NCI-H146 treated with DMSO at 0.1 percent for 48 hours (cell line): Measurements from ENCODE around the gene FBXL17.

ENCODE experiments used
- DNase-seq: peaks from one replicate; lab custom pipeline; 2025; ENCODE audit not compliant: unreplicated experiment; lab: John Stamatoyannopoulos, UW

FBXL17 gene

GRCh38 chr5:107925200-107925599 is 456.7 kb downstream of the FBXL17 start:
- no peak for DNase-seq

- no peak for DNase-seq
Observed at GRCh38 chr5:107919969-107920368, 461.9 kb downstream of the FBXL17 start.

- no peak for DNase-seq
Observed at GRCh38 chr5:107919361-107919760, 462.5 kb downstream of the FBXL17 start.

- DNase-seq = no peak
Observed at GRCh38 chr5:107917983-107918382, 463.9 kb downstream of the FBXL17 start.

GRCh38 chr5:107916731-107917725 is 464.9 kb downstream of the FBXL17 start:
- DNase-seq = no peak

- DNase-seq = no peak
Observed at GRCh38 chr5:107915176-107915812, 466.6 kb downstream of the FBXL17 start.

- DNase-seq = no peak
Observed at GRCh38 chr5:107913494-107913893, 468.4 kb downstream of the FBXL17 start.

- no peak for DNase-seq
Observed at GRCh38 chr5:107900721-107901120, 481.2 kb downstream of the FBXL17 start.

- no peak for DNase-seq
Observed at GRCh38 chr5:107894361-107894760, 487.5 kb downstream of the FBXL17 start.

GRCh38 chr5:107893642-107894041 is 488.3 kb downstream of the FBXL17 start:
- DNase-seq = no peak

GRCh38 chr5:107889387-107889786 is 492.5 kb downstream of the FBXL17 start:
- DNase-seq = no peak

- DNase-seq = no peak
Observed at GRCh38 chr5:107888541-107888940, 493.4 kb downstream of the FBXL17 start.

GRCh38 chr5:107887166-107887943 is 494.5 kb downstream of the FBXL17 start:
- DNase-seq = no peak

- no peak for DNase-seq
Observed at GRCh38 chr5:107885601-107886000, 496.3 kb downstream of the FBXL17 start.

- DNase-seq = no peak
Observed at GRCh38 chr5:107884871-107885270, 497.0 kb downstream of the FBXL17 start.

- DNase-seq = no peak
Observed at GRCh38 chr5:107878661-107879060, 503.2 kb downstream of the FBXL17 start.

GRCh38 chr5:107876906-107877305 is 505.0 kb downstream of the FBXL17 start:
- DNase-seq = no peak

GRCh38 chr5:107876261-107876660 is 505.6 kb downstream of the FBXL17 start:
- DNase-seq = no peak

GRCh38 chr5:107875833-107876232 is 506.1 kb downstream of the FBXL17 start:
- DNase-seq = no peak

GRCh38 chr5:107874795-107875194 is 507.1 kb downstream of the FBXL17 start:
- no peak for DNase-seq

- DNase-seq = no peak
Observed at GRCh38 chr5:107873877-107874276, 508.0 kb downstream of the FBXL17 start.
